H1 (cell line): ENCODE results near the gene ADGRF1. TPM values are rescaled to one million over a fixed set of nuclear protein-coding genes. Genes with fewer than 3 reads are reported as not detected.

ENCODE experiments used
- CTCF ChIA-PET: fragments of 300-600 bp; sonication (Branson Sonifier 250); formaldehyde crosslinking; loops from one replicate; lab custom pipeline; 2021; ENCODE audit not compliant: partially characterized antibody; lab: Charles Lee
- POLR2A ChIA-PET: fragments of 300-600 bp; sonication (Branson Sonifier 250); formaldehyde crosslinking; loops from one replicate; lab custom pipeline; 2021; ENCODE audit warnings: inconsistent platforms; ENCODE audit not compliant: partially characterized antibody; lab: Charles Lee
- DNase-seq, 2 experiments: peaks; one replicate each; pipeline versions ENCODE4 v3.0.0 to v3.0.0-alpha.2; 2010 to 2022; ENCODE audit warnings: low spot score in 2 of 2, low read depth in 1 of 2, mixed read lengths in 1 of 2
- FAIRE-seq: peaks from 2 replicates; lab custom pipeline; 2011; peaks lifted over from hg19 to GRCh38; lab: Jason Lieb, UNC
- H2AFZ ChIP-seq: 2 replicates; pipeline ENCODE4 v1.8.1; 2012; ENCODE audit warnings: low read length, inconsistent platforms
- H2AK5ac ChIP-seq: 2 replicates; pipeline ENCODE4 v1.6.1; 2013; ENCODE audit warnings: low read depth, low read length
- H2BK120ac ChIP-seq: replicated peaks from 2 replicates; pipeline ENCODE3; 2013; ENCODE audit warnings: low read depth, low read length, inconsistent platforms
- H2BK12ac ChIP-seq: 2 replicates; pipeline ENCODE4 v1.6.1; 2013; ENCODE audit warnings: low read depth, low read length
- H2BK15ac ChIP-seq: 2 replicates; pipeline ENCODE4 v1.6.1; 2013; ENCODE audit warnings: low read length
- H2BK20ac ChIP-seq: 2 replicates; pipeline ENCODE4 v1.6.1; 2013; ENCODE audit warnings: low read length
- H2BK5ac ChIP-seq: 2 replicates; pipeline ENCODE4 v1.6.1; 2013; ENCODE audit warnings: low read depth, low read length
- H3K14ac ChIP-seq: 2 replicates; pipeline ENCODE4 v1.6.1; 2013; ENCODE audit warnings: inconsistent platforms; ENCODE audit not compliant: insufficient read length
- H3K18ac ChIP-seq: 2 replicates; pipeline ENCODE4 v1.6.1; 2013; ENCODE audit warnings: low read length; ENCODE audit errors: extremely low read depth
- H3K23ac ChIP-seq: 2 replicates; pipeline ENCODE4 v1.6.1; 2013; ENCODE audit warnings: inconsistent platforms; ENCODE audit not compliant: insufficient read length
- H3K23me2 ChIP-seq: 2 replicates; pipeline ENCODE4 v1.6.1; 2013; ENCODE audit warnings: low read depth, low read length
- H3K27ac ChIP-seq: 2 replicates; pipeline ENCODE4 v1.6.1; 2011; ENCODE audit warnings: low read depth, low read length, inconsistent platforms
- H3K27me3 ChIP-seq, 4 experiments: replicated peaks in 1 of 4; 1 replicate in 1 of 4; 2 replicates in 3 of 4; pipeline versions ENCODE4 v1.6.1 to v1.8.1; 2011 to 2013; ENCODE audit warnings: low read length in 3 of 4, mild to moderate bottlenecking in 3 of 4, inconsistent platforms in 2 of 4, mixed read lengths in 2 of 4, moderate library complexity in 1 of 4; ENCODE audit not compliant: control insufficient read depth in 3 of 4, insufficient read depth in 3 of 4; ENCODE audit errors: extremely low read depth in 1 of 4
- H3K36me3 ChIP-seq, 4 experiments: 2 replicates each; pipeline versions ENCODE4 v1.6.1 to v1.8.1; 2011 to 2013; ENCODE audit warnings: mild to moderate bottlenecking in 4 of 4, low read length in 3 of 4, moderate library complexity in 2 of 4, control low read depth in 1 of 4, inconsistent platforms in 1 of 4; ENCODE audit not compliant: insufficient read depth in 4 of 4, control insufficient read depth in 2 of 4
- H3K4ac ChIP-seq: replicated peaks from 2 replicates; pipeline ENCODE3; 2013; ENCODE audit warnings: low read length, low read depth, mixed read lengths, inconsistent platforms; ENCODE audit not compliant: insufficient read length
- H3K4me1 ChIP-seq, 4 experiments: replicated peaks in 1 of 4; 1 replicate in 1 of 4; 2 replicates in 3 of 4; pipeline versions ENCODE4 v1.6.1 to v1.8.1; 2011 to 2013; ENCODE audit warnings: low read length in 3 of 4, inconsistent platforms in 2 of 4, mixed read lengths in 1 of 4; ENCODE audit not compliant: insufficient read depth in 4 of 4, control insufficient read depth in 3 of 4
- H3K4me2 ChIP-seq, 2 experiments: 2 replicates each; pipeline versions ENCODE4 v1.6.1 to v1.8.1; 2011 to 2013; ENCODE audit warnings: low read depth in 2 of 2, low read length in 2 of 2, control low read depth in 1 of 2, inconsistent platforms in 1 of 2, mild to moderate bottlenecking in 1 of 2; ENCODE audit not compliant: insufficient read depth in 1 of 2
- H3K4me3 ChIP-seq, 4 experiments: fragments of 200-600, 300-600 bp in 1 of 4; sonication (generic), shearing (Covaris generic), sonication (Bioruptor Twin) in 1 of 4; 2 replicates each; pipeline versions ENCODE4 v1.5.1 to v1.8.1; 2011 to 2016; ENCODE audit warnings: low read length in 4 of 4, low read depth in 3 of 4, control low read depth in 2 of 4, inconsistent platforms in 2 of 4, mild to moderate bottlenecking in 2 of 4, mixed read lengths in 1 of 4, moderate library complexity in 1 of 4; ENCODE audit not compliant: insufficient read depth in 2 of 4; ENCODE audit errors: extremely low read depth in 1 of 4
- H3K56ac ChIP-seq: replicated peaks from 2 replicates; pipeline ENCODE3; 2013; ENCODE audit warnings: low read depth, mild to moderate bottlenecking, mixed read lengths, low read length, inconsistent platforms; ENCODE audit not compliant: insufficient read length
- H3K79me1 ChIP-seq: 2 replicates; pipeline ENCODE4 v1.6.1; 2013; ENCODE audit warnings: low read depth, low read length, control low read depth
- H3K79me2 ChIP-seq, 2 experiments: 2 replicates each; pipeline versions ENCODE4 v1.6.1 to v1.8.1; 2012 to 2013; ENCODE audit warnings: low read length in 2 of 2, mild to moderate bottlenecking in 2 of 2, inconsistent platforms in 1 of 2; ENCODE audit not compliant: insufficient read depth in 2 of 2, control insufficient read depth in 1 of 2
- H3K9ac ChIP-seq, 4 experiments: replicated peaks in 1 of 4; 1 replicate in 1 of 4; 2 replicates in 3 of 4; pipeline versions ENCODE4 v1.6.1 to v1.8.1; 2011 to 2013; ENCODE audit warnings: low read depth in 3 of 4, low read length in 3 of 4, control low read depth in 2 of 4, mild to moderate bottlenecking in 2 of 4, moderate library complexity in 2 of 4, inconsistent platforms in 1 of 4; ENCODE audit errors: extremely low read depth in 1 of 4
- H3K9me3 ChIP-seq, 2 experiments: 2 replicates each; pipeline versions ENCODE4 v1.6.1 to v1.8.1; 2012 to 2013; ENCODE audit warnings: mild to moderate bottlenecking in 2 of 2, moderate library complexity in 2 of 2, control low read depth in 1 of 2, inconsistent platforms in 1 of 2, low read depth in 1 of 2, low read length in 1 of 2, mixed read lengths in 1 of 2; ENCODE audit not compliant: insufficient read depth in 2 of 2
- H4K20me1 ChIP-seq, 2 experiments: replicated peaks in 1 of 2; 2 replicates each; pipeline versions ENCODE3 to v1.8.1; 2011 to 2013; ENCODE audit warnings: inconsistent platforms in 2 of 2, low read length in 2 of 2, mild to moderate bottlenecking in 1 of 2; ENCODE audit not compliant: insufficient read depth in 2 of 2, control insufficient read depth in 1 of 2
- H4K5ac ChIP-seq: 2 replicates; pipeline ENCODE4 v1.6.1; 2013; ENCODE audit warnings: low read length, low read depth, mixed read lengths, inconsistent platforms; ENCODE audit not compliant: insufficient read length
- H4K8ac ChIP-seq: 2 replicates; pipeline ENCODE4 v1.8.0; 2013; ENCODE audit warnings: mild to moderate bottlenecking, moderate library complexity, low read length, inconsistent platforms; ENCODE audit not compliant: insufficient read depth; ENCODE audit errors: extremely low read depth
- H4K91ac ChIP-seq: replicated peaks from 2 replicates; pipeline ENCODE3; 2013; ENCODE audit warnings: low read length, mixed read lengths, inconsistent platforms; ENCODE audit not compliant: insufficient read length
- ASH2L ChIP-seq: fragments of 200-600, 300-600 bp; sonication (generic); IDR thresholded peaks from one replicate; pipeline ENCODE4 v1.7.1; 2017; ENCODE audit warnings: low read length
- BACH1 ChIP-seq: IDR thresholded peaks from 2 replicates; pipeline ENCODE4 v1.6.1; 2012; ENCODE audit warnings: low read length, improper control_type of control experiment
- CBX8 ChIP-seq: fragments of 300-800, 300-1000 bp; sonication (generic); IDR thresholded peaks from 2 replicates; pipeline ENCODE4 v1.7.1; 2016; ENCODE audit warnings: low read depth, low read length, borderline replicate concordance
- CREB1 ChIP-seq: IDR thresholded peaks from 2 replicates; pipeline ENCODE4 v1.6.1; 2012; ENCODE audit warnings: inconsistent platforms
- CTCF ChIP-seq, 3 experiments: IDR thresholded peaks; 1 replicate in 2 of 3; 2 replicates in 1 of 3; pipeline versions ENCODE4 v1.5.1 to v1.6.1; 2011; ENCODE audit warnings: low read length in 3 of 3, mild to moderate bottlenecking in 3 of 3, inconsistent platforms in 2 of 3, low read depth in 1 of 3, moderate library complexity in 1 of 3; ENCODE audit not compliant: insufficient read depth in 1 of 3; ENCODE audit errors: control extremely low read depth in 1 of 3
- E2F6 ChIP-seq: IDR thresholded peaks from 2 replicates; pipeline ENCODE4 v1.6.1; 2012; ENCODE audit warnings: inconsistent platforms
- FOSL1 ChIP-seq: IDR thresholded peaks from 2 replicates; pipeline ENCODE4 v1.6.1; 2011; ENCODE audit warnings: mild to moderate bottlenecking, low read depth, low read length, moderate library complexity; ENCODE audit not compliant: insufficient read depth
- GTF2F1 ChIP-seq: IDR thresholded peaks from 2 replicates; pipeline ENCODE4 v1.6.1; 2012; ENCODE audit warnings: low read depth, low read length, improper control_type of control experiment, borderline replicate concordance
- JUND ChIP-seq: IDR thresholded peaks from 2 replicates; pipeline ENCODE4 v1.6.1; 2011; ENCODE audit warnings: mild to moderate bottlenecking, improper control_type of control experiment, low read length
- RXRA ChIP-seq: IDR thresholded peaks from 2 replicates; pipeline ENCODE4 v1.6.1; 2011; ENCODE audit warnings: low read depth, mild to moderate bottlenecking, low read length, moderate library complexity; ENCODE audit not compliant: insufficient read depth
- SIRT6 ChIP-seq: IDR thresholded peaks from one replicate; pipeline ENCODE4 v1.7.1; 2012; ENCODE audit warnings: low read length, inconsistent platforms
- SP4 ChIP-seq: IDR thresholded peaks from 2 replicates; pipeline ENCODE4 v1.6.1; 2012; ENCODE audit warnings: low read length, inconsistent platforms
- WGBS, 2 experiments: shearing (Covaris generic) in 1 of 2; methylation state at CpG; one replicate each; pipeline versions ENCODE4 v1.1.6 to v1.1.7; 2013 to 2015; ENCODE audit warnings: low lambda C conversion rate in 2 of 2, mixed read lengths in 2 of 2, inconsistent platforms in 1 of 2, low coverage in 1 of 2, missing lambda C conversion rate in 1 of 2; ENCODE audit not compliant: insufficient replicate concordance in 2 of 2, insufficient coverage in 1 of 2, insufficient read length in 1 of 2; ENCODE audit errors: extremely low coverage in 1 of 2, missing lambda C conversion rate in 1 of 2; 5-methylcytosine and 5-hydroxymethylcytosine counted together
- polyA plus RNA-seq, 7 experiments: library from polyadenylated mRNA; depleted of rRNA in 3 of 7; stranded (reverse) in 5 of 7; unstranded in 2 of 7; fragments of >200 nt in 5 of 7; fragments of 200-250 nt in 2 of 7; gene quantifications; 1 replicate in 5 of 7; 2 replicates in 1 of 7; 4 replicates in 1 of 7; pipeline versions ENCODE4 v1.2.1 to v1.2.3, GENCODE V29; 2011 to 2013; ENCODE audit warnings: missing spikeins in 2 of 7, mixed read lengths in 2 of 7
- total RNA-seq: library from RNA; stranded (reverse); fragmentation: NEBNext Ultra II Directional; extraction: Animal tissue kit (Norgen Biotek cat#: 25700); gene quantifications from 2 replicates; pipeline ENCODE4 v1.2.1, GENCODE V29; 2021

ADGRF1 gene
- total and polyA plus RNA-seq, 2 of the 8 experiments (the other 6 are each of a cell fraction or from before 2014, with no cell fraction given): not detected

- FAIRE-seq: no peak
- CTCF ChIA-PET: interaction anchor here (0.7 to 2.7 kb wide), 2 partner anchors 11 to 51 kb away, joined by 3 to 18 read pairs; no protein-coding TSS in a partner anchor
- WGBS, 2 experiments: 77% methylated on average over 5 of the region's 5 CpGs; no CpG with 5 or more reads in 1 of the 2 experiments
- TF ChIP-seq FOSL1: no peak
- no peak for TF ChIP-seq ASH2L
- TF ChIP-seq JUND: no peak
- TF ChIP-seq BACH1: no peak
- TF ChIP-seq CBX8: no peak
- TF ChIP-seq E2F6: no peak
- TF ChIP-seq SIRT6: no peak
- TF ChIP-seq GTF2F1: no peak
- TF ChIP-seq CREB1: no peak
- TF ChIP-seq CTCF (IDR thresholded peaks at IDR 0.05; ENCODE audit: control extremely low read depth in 1 of 3, insufficient read depth in 1 of 3, low read depth in 1 of 3, low read length in 3 of 3): no peak
- no peak for TF ChIP-seq SP4
- TF ChIP-seq RXRA: no peak
These were observed 20.2 kb upstream of the ADGRF1 start for GRCh38 chr6:47062346-47062745.

More at GRCh38 chr6:47062346-47062745, 20.2 kb upstream of the ADGRF1 start:
- no peak overlapping the region for H2AK5ac ChIP-seq
- no peak overlapping the region for H3K4me2 ChIP-seq
- POLR2A ChIA-PET: no interaction called here
- H3K9me3 ChIP-seq: peaks cover 2 to 6% of the 10 kb centered on the region in 2 experiments; a peak in 2 of 4 replicates
- H4K91ac ChIP-seq: no peak overlapping the region
- no peak overlapping the region for H2BK12ac ChIP-seq
- H2BK20ac ChIP-seq: no peak overlapping the region
- no peaks in the 10 kb centered on the region for H3K23me2 ChIP-seq
- H3K14ac ChIP-seq: no peak overlapping the region
- no peak overlapping the region for H3K18ac ChIP-seq
- no peak overlapping the region for H4K5ac ChIP-seq
- no peak overlapping the region for H3K4me3 ChIP-seq
- no peaks in the 10 kb centered on the region for H3K79me2 ChIP-seq
- no peak overlapping the region for H4K8ac ChIP-seq
- no peak overlapping the region for H2BK15ac ChIP-seq
- H4K20me1 ChIP-seq: no peaks in the 10 kb centered on the region
- no peaks in the 10 kb centered on the region for H3K36me3 ChIP-seq
- no peaks in the 10 kb centered on the region for H3K79me1 ChIP-seq
- no peak overlapping the region for H2AFZ ChIP-seq
- no peak overlapping the region for H3K56ac ChIP-seq
- no peak overlapping the region for H3K23ac ChIP-seq
- no peak overlapping the region for H2BK5ac ChIP-seq
- no peak overlapping the region for H3K27ac ChIP-seq
- DNase-seq: no peak
- H3K4me1 ChIP-seq: no peaks in the 10 kb centered on the region
- H3K4ac ChIP-seq: no peak overlapping the region
- H2BK120ac ChIP-seq: no peak overlapping the region
- H3K9ac ChIP-seq: no peak overlapping the region
- no peaks in the 10 kb centered on the region for H3K27me3 ChIP-seq
